Stimulated activated CD8-positive, alpha-beta memory T cell treated with anti-CD3 and anti-CD28 coated beads, Interleukin-7, amount 100 ng/mL, for 1 hour (primary cell): Measurements from ENCODE around the gene FZR1.
"Not testable (repeated sequence)": the region's sequence is repeated elsewhere in the genome, so short reads cannot be mapped to it uniquely, and the experiment has no call there.

Experiments
- DNase-seq, 2 donors: peaks; one replicate each; pipeline ENCODE4 v3.0.0-alpha.2; 2020; ENCODE audit warnings: low read depth in 2 of 2

The FZR1 gene

DNA sequence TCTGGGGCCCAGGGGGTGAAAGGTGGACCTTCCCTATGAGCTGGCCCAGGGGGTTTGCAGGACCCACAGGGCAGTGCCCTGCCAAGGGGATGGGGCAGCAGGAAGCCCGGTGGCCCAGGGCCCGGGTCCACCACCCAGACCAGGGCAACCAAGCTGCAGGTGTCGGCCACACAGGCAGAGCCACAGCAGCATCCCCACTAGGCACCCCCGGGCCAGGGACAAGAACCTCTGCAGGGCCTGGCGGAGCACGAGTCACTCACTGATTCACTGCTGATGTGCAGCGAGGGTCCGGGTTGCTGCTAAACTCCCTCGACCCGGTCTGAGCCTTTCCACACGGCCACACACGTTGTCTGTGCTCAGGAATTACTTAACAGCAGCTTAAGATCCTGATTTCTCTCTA, 8.8 kb downstream of the FZR1 start:
- DNase-seq = no peak

- DNase-seq = no peak
Measured at GRCh38 chr19:3515891-3516422, 9.8 kb downstream of the FZR1 start.

DNA sequence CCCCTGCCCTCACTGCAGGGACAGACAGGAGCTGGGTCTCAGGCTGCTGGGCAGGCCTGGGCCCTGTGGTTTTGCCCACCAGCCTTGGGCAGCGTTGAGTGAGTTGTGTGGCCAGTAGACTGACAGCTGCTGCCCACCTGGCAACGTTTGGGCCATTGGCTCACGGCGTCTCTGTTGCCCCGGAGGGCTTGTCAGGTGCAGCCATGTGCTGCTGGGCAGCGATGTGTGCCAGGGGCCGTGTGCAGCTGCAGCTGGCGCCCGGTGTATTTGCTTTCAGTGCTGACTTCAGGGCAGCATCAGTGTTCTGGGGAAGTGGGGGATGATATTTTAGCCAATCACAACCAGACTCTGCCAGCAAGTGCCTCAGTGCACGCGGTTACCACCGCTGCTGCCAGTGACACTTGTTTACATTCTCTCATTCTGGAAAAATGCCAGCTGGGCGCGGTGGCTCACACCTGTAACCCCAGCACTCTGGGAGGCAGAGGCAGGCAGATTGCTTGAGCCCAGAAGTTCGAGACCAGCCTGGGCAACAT, 10.6 kb downstream of the FZR1 start:
- DNase-seq = no peak

GRCh38 chr19:3517638-3518037, 11.5 kb downstream of the FZR1 start:
- DNase-seq = no peak

DNA sequence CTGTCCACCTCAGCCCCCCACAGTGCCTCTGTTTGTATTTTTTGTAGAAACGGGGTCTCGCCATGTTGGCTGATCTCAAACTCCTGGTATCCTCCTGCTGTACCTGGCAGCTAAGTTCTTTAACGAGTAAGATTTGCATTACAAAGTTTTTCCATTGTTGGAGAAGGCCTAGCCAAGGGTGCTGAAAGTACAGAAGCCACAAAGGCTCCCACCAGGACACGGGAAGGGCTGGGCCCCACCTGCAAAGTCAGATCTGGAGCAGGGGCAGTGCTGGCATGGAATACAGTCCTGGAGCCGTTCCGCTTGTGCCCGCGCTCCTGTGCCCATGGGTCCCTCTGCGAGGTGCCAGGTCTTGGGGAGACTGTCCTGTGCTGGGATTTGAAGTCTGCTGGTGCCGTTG, 12.1 kb downstream of the FZR1 start:
- DNase-seq = no peak

DNA sequence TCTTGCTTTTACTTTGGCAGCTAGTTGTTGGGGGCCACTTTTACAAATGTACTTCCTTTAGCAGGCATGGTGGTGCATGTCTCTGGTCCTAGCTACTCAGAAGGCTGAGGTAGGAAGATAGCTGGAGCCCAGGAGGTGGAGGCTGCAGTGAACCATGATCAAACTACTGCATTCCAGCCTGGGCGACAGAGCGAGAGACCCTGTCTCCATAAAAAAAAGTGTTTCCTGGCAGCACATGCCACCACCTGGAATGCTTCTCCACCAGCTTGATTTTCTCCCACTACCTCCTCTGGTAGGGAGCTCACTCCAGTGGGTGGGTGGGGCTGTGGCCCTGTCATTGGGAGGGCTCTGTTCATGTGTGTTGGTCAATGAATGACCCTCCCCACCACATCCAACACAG, 12.5 kb downstream of the FZR1 start:
- no peak for DNase-seq

- DNase-seq = no peak
Measured at GRCh38 chr19:3519126-3519525, 13.0 kb downstream of the FZR1 start.

GRCh38 chr19:3520166-3521103, 14.3 kb downstream of the FZR1 start:
- DNase-seq = no peak

DNA sequence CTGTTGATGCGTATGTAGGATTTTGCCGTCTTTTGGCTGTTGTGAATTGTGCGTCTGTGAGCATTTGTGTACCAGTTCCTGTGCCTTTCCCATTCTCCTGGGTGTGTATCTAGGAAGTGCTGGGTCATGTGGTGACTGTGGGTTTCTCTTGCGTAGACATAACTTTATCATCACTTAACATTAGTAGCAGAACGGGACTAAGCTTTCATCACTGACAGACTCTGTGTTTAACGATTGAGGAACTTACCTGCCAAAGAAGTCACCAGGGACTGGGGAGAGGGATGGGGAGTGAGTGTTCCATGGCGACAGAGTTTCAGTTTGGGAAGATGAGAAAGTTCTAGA, 15.0 kb downstream of the FZR1 start:
- no peak for DNase-seq

- no peak for DNase-seq
Measured at GRCh38 chr19:3522421-3523360, 16.6 kb downstream of the FZR1 start.

GRCh38 chr19:3523361-3524077, 17.4 kb downstream of the FZR1 start:
- no peak for DNase-seq

- no peak for DNase-seq
Measured at GRCh38 chr19:3524078-3524842, 18.1 kb downstream of the FZR1 start.

DNA sequence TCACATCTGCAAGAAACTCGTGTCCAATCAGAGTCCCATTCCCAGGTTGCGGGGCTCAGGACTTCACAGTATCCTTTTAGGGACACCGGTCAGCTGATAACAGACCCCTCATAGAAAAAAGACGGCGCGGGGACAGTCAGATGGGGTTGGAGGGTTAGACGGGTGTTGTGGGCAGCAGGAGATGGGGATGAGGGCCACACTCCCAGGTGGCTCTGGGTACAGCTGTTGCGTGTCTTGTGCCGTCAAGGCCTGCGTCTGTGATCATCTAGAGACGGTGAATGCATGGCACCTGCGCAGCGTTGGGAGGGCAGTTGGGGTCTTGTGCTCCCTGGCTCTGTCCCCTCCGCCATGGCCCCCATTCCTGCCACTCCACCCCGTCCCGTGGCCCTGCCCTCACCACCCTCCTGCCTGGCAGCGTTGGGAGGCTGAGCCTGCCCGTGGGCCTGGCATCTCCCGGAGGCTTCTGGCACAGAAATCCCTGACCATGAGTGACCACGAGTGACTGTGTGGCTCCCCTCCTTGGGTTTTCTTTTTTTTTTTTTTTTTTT, 18.9 kb downstream of the FZR1 start:
- no peak for DNase-seq

- no peak for DNase-seq
Measured at GRCh38 chr19:3526507-3527237, 20.6 kb downstream of the FZR1 start.

GRCh38 chr19:3527238-3527910, 21.3 kb downstream of the FZR1 start:
- no peak for DNase-seq

DNA sequence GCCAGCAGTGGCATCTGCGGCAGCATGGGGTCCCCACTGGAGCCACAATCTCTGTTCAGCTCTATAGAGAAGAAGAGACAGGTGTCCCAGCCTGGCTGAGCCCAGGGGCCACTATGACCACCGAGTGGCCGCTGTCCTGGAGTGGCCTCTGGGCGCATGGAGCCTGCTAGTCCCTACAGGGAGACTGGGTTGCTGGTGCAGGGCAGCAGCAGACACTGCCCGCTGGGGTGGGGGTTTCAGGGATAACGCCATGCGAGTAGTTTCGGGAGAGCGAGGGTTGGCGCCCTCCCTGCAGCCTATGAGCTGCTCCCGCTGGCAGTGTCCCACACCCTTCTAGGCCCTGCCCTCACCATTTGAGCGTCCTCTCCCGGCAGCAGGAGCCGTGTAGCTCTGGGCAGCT, 22.0 kb downstream of the FZR1 start:
- DNase-seq = no peak

GRCh38 chr19:3528539-3529211, 22.6 kb downstream of the FZR1 start:
- no peak for DNase-seq

- DNase-seq = not testable (repeated sequence)
Measured at GRCh38 chr19:3529299-3529698, 23.2 kb downstream of the FZR1 start.

GRCh38 chr19:3530389-3530788, 24.3 kb downstream of the FZR1 start:
- no peak for DNase-seq
